PC-9 (cell line): ENCODE data around the gene RPL39L. TPM values are rescaled to one million over a fixed set of nuclear protein-coding genes. Genes with fewer than 3 reads are reported as not detected.

ENCODE experiments used
- BruUV-seq: library from RNA; stranded (reverse); fragments of 400-500 nt; replicated peaks from 2 replicates; lab custom pipeline; 2021; lab: Mats Ljungman, UMichigan
- CTCF ChIA-PET: fragments of 300-600 bp; sonication (Branson Sonifier 250); formaldehyde crosslinking; loops from one replicate; lab custom pipeline; 2022; ENCODE audit warnings: antibody characterized with exemption; lab: Charles Lee
- POLR2A ChIA-PET: fragments of 300-600 bp; sonication (Branson Sonifier 250); formaldehyde crosslinking; loops from one replicate; lab custom pipeline; 2022; ENCODE audit warnings: antibody characterized with exemption; ENCODE audit not compliant: unreplicated experiment; lab: Charles Lee
- DNase-seq, 2 experiments: peaks; one replicate each; pipeline versions ENCODE4 v3.0.0 to v3.0.0-alpha.2; 2015 to 2022; ENCODE audit warnings: mixed read lengths in 1 of 2
- H2AFZ ChIP-seq: fragments of 200-600 bp; sonication (generic); 2 replicates; pipeline ENCODE4 v1.8.1; 2017; ENCODE audit warnings: antibody characterized with exemption
- H3F3A ChIP-seq: fragments of 200-600 bp; sonication (generic); 2 replicates; pipeline ENCODE4 v1.8.1; 2017; ENCODE audit warnings: antibody characterized with exemption, mild to moderate bottlenecking, low read depth; ENCODE audit not compliant: insufficient read depth
- H3K27ac ChIP-seq: fragments of 200-600 bp; sonication (generic); 2 replicates; pipeline ENCODE4 v1.6.1; 2016; ENCODE audit warnings: mixed run types
- H3K27me3 ChIP-seq: fragments of 200-600 bp; sonication (generic); 2 replicates; pipeline ENCODE4 v1.6.1; 2016; ENCODE audit warnings: low read depth, mixed run types; ENCODE audit not compliant: insufficient read depth
- H3K36me3 ChIP-seq: fragments of 200-600 bp; sonication (generic); 2 replicates; pipeline ENCODE4 v1.6.1; 2016; ENCODE audit warnings: low read depth, mixed run types
- H3K4me1 ChIP-seq: fragments of 200-600 bp; sonication (generic); replicated peaks from 2 replicates; pipeline ENCODE4 v1.6.1; 2016; ENCODE audit warnings: mixed run types; ENCODE audit not compliant: insufficient read depth
- H3K4me2 ChIP-seq: fragments of 200-600 bp; sonication (generic); 2 replicates; pipeline ENCODE4 v1.6.1; 2017; ENCODE audit warnings: mixed run types
- H3K4me3 ChIP-seq: fragments of 200-600 bp; sonication (generic); 2 replicates; pipeline ENCODE4 v1.6.1; 2016; ENCODE audit warnings: mixed run types
- H3K79me2 ChIP-seq: fragments of 200-600 bp; sonication (generic); 2 replicates; pipeline ENCODE4 v1.6.1; 2017; ENCODE audit warnings: low read depth, mixed run types
- H3K9me2 ChIP-seq: fragments of 200-600 bp; sonication (generic); 2 replicates; pipeline ENCODE4 v1.8.1; 2017; ENCODE audit warnings: mild to moderate bottlenecking; ENCODE audit not compliant: insufficient read depth
- H3K9me3 ChIP-seq: fragments of 200-600 bp; sonication (generic); 2 replicates; pipeline ENCODE4 v1.8.1; 2016; ENCODE audit warnings: low read depth; ENCODE audit not compliant: insufficient read depth
- H4K20me1 ChIP-seq: fragments of 200-600 bp; sonication (generic); 2 replicates; pipeline ENCODE4 v1.8.1; 2017; ENCODE audit not compliant: insufficient read depth
- CTCF ChIP-seq: fragments of 200-600 bp; sonication (generic); conservative IDR thresholded peaks from 2 replicates; pipeline ENCODE4 v1.6.1; 2017; ENCODE audit warnings: mixed run types, antibody characterized with exemption, mild to moderate bottlenecking, moderate library complexity
- EZH2 ChIP-seq: fragments of 200-600 bp; sonication (generic); IDR thresholded peaks from 2 replicates; pipeline ENCODE4 v1.8.0; 2017; ENCODE audit warnings: antibody characterized with exemption, low read depth
- intact Hi-C: fragments of 100-400 bp; cut with micrococcal nuclease; formaldehyde crosslinking; loops from one replicate; pipeline ENCODE4 v1.10.0; 2022; ENCODE audit not compliant: unreplicated experiment
- total RNA-seq: library from RNA; stranded (reverse); gene quantifications from 2 replicates; pipeline ENCODE4 v1.2.3, GENCODE V29; 2021

Gene RPL39L
- total RNA-seq, 1 experiment from 2014 or later, result 81.3 TPM

GRCh38 chr3:187073581-187074098, 65.7 kb downstream of the RPL39L start:
- BruUV-seq, result no TSS peak
- peaks cover 6% of the 10 kb centered on the region; the same call in 1 of the 2 replicates for H3K9me3 ChIP-seq
- CTCF ChIA-PET, result no interaction called here
- no peaks in the 10 kb centered on the region for H3K27me3 ChIP-seq
- no peaks in the 10 kb centered on the region for H3K4me1 ChIP-seq
- POLR2A ChIA-PET, result no interaction called here
- H3K27ac ChIP-seq, result no peak overlapping the region
- no peak overlapping the region for H3K4me3 ChIP-seq
- intact Hi-C loops, result no loop called here
- H3K4me2 ChIP-seq, result no peak overlapping the region
- no peaks in the 10 kb centered on the region for H3K36me3 ChIP-seq
- H4K20me1 ChIP-seq, result no peaks in the 10 kb centered on the region
- H3F3A ChIP-seq, result no peaks in the 10 kb centered on the region
- no peaks in the 10 kb centered on the region for H3K79me2 ChIP-seq
- TF ChIP-seq EZH2, result no peak
- TF ChIP-seq CTCF, result no peak
- H3K9me2 ChIP-seq, result no peaks in the 10 kb centered on the region
- DNase-seq, result no peak
- H2AFZ ChIP-seq, result no peak overlapping the region

DNA sequence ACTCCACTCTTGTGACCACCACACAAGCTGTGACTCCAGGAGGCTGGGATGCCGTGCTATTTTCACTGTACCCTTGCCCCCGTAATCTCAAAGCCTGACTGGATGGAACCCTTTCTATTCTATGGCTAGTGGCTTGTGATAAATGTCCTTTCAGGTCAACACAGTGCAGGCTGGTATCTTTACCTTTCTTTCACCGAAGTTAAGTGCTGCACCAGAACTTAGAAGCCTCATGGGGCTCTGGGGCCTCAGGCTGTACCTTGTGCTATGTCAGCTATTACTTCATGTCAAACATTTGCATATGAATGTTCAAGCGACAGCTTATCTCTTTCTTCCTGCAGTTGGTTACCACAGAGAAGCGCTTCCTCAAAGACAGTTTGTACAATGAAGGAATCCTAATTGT, 66.8 kb downstream of the RPL39L start:
- Histone ChIP-seq H2AFZ (no peak overlapping the region), H3K79me2 (no peaks in the 10 kb centered on the region), H3K4me1 (no peaks in the 10 kb centered on the region), H3K27me3 (no peaks in the 10 kb centered on the region), H4K20me1 (no peaks in the 10 kb centered on the region), H3K9me3 (peaks cover 6% of the 10 kb centered on the region; the same call in 1 of the 2 replicates), H3K4me2 (no peak overlapping the region), H3K9me2 (no peaks in the 10 kb centered on the region), H3K4me3 (no peak overlapping the region), H3K36me3 (no peaks in the 10 kb centered on the region), H3F3A (no peaks in the 10 kb centered on the region), H3K27ac (no peak overlapping the region)
- BruUV-seq, result no TSS peak
- DNase-seq, result no peak
- ChIA-PET CTCF (no interaction called here), POLR2A (no interaction called here)
- intact Hi-C loops, result no loop called here
- TF ChIP-seq EZH2, result no peak
- TF ChIP-seq CTCF, result no peak

- Histone ChIP-seq H3K9me3 (peaks cover 6% of the 10 kb centered on the region; the same call in 1 of the 2 replicates), H3K36me3 (no peaks in the 10 kb centered on the region), H3K27me3 (no peaks in the 10 kb centered on the region), H3K9me2 (no peaks in the 10 kb centered on the region), H3K27ac (no peak overlapping the region), H3K79me2 (no peaks in the 10 kb centered on the region), H3K4me3 (no peak overlapping the region), H4K20me1 (no peaks in the 10 kb centered on the region), H3K4me2 (no peak overlapping the region), H3K4me1 (no peaks in the 10 kb centered on the region), H2AFZ (no peak overlapping the region), H3F3A (no peaks in the 10 kb centered on the region)
- intact Hi-C loops, result no loop called here
- ChIA-PET CTCF (no interaction called here), POLR2A (no interaction called here)
- no peak for TF ChIP-seq EZH2
- no peak for TF ChIP-seq CTCF
- DNase-seq, result no peak
- no TSS peak for BruUV-seq
Observed at GRCh38 chr3:187072102-187072501, 67.2 kb downstream of the RPL39L start.

Other genes starting within 250 kb of the RPL39L start
- gene ST6GAL1, start 209.0 kb downstream of the RPL39L start, total RNA-seq, result 25.6 and 41.4 TPM in 2 replicates
- gene RTP1, start 58.0 kb upstream of the RPL39L start, total RNA-seq, result not detected in 2 replicates
- gene MASP1, start 152.2 kb upstream of the RPL39L start, total RNA-seq, result not detected in 2 replicates
- 0.90 and 3.2 TPM in 2 replicates for gene RTP4, start 228.9 kb upstream of the RPL39L start, total RNA-seq